Stimulated activated CD4-positive, alpha-beta T cell treated with anti-CD3 and anti-CD28 coated beads, Interleukin-1b, Interleukin-23, amount 100 ng/mL, for 4 hours (primary cell): Measurements from ENCODE around the gene KRT5.
"Not testable (repeated sequence)": the region's sequence is repeated elsewhere in the genome, so short reads cannot be mapped to it uniquely, and the experiment has no call there.

Experiments
- DNase-seq, 2 donors: peaks; one replicate each; pipeline ENCODE4 v3.0.0-alpha.2; 2020; ENCODE audit warnings: low read depth in 2 of 2

Gene KRT5

DNA sequence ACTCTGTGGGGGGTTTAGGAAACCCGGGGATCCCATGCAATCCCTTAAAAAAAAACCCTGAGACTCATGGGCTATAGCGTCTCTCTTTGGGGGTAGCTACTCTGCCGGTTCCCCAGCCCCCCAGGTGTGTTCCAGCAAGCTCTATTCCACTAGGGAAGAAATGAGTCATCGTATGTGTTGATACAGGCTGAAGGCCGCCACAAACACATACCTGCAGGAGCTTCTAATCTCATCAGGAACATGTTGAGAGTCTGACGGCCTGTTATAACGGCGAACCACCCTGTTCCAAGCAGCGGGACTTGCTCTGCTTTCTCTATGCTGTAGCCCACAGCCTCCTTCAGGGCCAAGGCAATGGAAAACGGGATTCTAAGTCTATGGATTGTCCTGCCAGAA, 977 bp upstream of the KRT5 start:
- DNase-seq: no peak

DNA sequence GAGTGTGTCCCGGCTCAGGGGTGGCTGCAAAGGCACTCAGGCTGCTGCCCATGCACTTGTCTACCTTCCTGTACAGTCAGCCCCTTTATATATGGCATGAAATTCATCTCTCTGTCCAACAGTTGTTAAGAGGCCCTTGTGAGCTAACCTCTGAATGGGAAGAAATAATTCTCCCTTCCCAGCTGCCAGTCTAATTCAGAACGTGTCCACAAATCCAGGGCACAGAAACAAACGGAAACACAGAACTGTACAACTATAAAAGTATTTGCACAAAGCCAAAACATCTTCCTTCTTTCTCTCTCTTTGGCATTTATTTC, 849 bp downstream of the KRT5 start:
- no peak for DNase-seq

DNA sequence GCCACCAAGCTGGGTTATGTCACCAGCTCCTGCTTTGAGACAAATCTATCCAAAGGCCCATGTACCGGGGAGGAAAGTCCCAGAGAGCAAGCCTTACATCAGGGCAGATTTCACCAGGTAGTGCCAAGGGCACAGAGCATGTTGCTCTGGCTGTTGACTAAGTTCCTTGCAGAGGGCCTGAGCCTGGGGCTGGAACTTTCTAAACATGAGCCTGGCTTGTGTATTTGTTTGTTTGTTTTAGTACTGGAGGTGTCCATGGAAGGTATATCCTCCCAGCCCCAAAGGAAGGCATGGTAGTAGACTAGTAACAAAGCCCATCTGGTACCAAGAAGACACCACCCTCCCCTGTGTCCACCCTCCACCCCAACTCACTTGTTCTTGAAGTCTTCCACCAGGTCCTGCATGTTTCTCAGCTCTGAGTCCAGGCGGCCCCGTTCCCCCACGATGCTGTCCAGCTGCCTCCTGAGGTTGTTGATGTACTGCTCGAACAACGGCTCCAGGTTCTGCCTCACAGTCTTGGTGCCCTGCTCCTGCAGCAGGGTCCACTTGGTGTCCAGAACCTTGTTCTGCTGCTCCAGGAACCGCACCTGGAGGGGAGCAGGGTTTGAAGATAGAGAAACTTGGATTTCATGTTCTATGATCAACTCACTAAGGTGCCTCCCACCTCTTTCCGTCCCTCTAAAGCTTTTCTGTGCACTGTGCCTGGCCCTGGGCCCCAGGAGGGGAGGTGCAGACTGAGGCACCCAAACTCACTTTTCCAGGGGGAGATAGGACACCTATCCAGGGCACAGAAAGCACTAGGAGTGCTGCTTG, 1.4 kb downstream of the KRT5 start:
- DNase-seq: no peak

DNA sequence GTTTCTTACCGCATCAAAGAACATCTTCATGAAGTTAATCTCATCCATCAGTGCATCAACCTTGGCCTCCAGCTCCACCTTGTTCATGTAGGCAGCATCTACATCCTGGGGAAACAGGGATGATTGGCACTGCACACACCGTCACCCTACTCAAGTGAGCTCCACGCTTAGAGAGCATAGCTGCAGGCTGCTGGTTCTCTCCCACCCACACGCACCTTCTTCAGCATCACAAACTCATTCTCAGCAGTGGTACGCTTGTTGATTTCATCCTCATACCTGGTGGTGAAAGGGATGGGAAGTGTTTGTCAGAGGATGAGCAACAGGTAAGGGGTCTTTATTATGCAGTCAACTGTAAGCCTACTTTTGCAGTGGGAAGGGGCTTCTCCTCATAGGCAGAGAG, 2.3 kb downstream of the KRT5 start:
- no peak for DNase-seq

DNA sequence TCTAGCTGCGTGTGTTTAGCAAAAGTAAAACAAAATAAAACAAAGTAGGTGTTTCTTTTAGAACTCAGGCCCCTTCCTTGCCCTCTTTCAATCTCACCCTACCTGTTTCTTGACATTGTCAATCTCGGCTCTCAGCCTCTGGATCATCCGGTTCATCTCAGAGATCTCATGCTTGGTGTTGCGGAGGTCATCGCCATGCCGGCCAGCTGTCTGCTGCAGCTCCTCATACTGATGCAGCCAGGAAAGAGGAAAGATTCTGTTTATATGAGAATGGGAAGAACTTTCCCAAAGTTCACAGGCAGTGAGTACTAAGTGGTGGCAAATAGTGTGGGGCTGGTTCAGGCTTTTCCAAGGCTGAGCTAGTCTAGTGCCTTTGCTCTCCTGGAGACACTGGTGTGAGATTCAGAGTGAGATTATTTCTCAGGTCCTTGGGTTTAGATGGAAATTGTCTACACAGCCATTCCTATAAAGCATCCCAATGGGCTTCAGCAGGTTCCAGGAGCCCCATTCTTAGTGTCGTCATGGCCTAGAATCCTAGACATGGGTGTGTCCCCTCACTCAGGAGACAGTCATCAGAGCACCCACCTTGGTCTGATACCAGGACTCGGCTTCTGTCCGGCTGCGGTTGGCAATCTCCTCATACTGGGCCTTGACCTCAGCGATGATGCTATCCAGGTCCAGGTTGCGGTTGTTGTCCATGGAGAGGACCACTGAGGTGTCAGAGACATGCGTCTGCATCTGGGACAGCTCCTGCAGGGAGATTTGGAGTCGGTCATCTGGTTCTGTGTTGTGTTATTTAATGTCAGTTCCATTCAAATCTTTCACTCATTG, 3.0 kb downstream of the KRT5 start:
- DNase-seq: no peak

DNA sequence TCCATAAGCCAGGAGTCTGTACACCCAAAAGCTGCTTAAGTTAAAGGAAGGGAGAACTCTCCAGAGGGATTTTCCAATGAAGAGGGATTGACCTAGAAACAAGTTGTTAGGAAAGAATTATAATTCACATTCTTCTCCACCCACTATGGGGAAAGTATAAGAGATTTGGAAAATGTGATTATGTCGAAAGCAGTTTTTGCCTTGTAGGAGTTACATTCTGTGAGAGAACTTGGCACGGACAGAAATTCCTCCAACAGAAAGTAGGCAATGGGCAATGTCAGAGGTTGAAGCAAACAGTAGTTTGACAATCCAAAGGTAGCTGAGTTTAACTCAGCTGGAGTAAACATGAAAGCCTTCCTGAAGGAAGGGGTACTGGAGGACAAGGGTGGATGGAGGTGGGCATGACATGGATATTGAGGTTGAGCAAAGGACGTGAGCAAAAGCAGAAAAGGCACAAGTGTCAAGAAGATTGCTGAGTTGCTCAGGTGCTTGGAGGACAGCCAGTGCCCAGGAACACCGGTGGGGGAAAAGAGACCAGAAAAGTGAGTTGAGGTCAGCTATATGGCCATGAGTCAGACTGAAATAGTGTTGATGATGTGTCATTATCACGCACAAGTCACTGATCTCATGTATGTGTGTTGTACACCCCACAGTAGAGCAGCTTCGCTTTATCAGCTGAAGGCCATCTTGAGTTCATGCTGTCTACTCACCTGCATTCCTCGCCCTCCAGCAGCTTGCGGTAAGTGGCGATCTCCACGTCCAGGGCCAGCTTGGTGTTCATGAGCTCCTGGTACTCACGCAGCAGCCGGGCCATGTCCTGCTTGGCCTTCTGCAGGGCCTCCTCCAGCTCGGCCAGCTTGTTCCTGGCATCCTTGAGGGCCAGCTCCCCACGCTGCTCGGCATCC, 4.0 kb downstream of the KRT5 start:
- DNase-seq: no peak

DNA sequence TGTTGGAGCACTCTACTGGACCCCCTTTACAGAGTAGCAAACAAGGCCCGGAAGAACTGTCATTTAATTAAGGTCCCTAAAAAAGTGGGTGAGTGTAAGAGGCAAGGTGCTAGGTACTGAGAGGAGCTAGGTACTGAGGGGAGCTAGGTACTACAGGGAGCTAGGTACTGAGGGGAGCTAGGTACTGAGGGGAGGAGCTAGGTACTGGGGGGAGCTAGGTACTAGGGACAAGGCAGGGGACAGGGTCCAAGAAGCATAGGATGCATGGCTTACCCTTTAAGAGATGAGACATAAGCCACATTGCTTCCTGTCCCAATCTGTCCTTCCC, 4.9 kb downstream of the KRT5 start:
- no peak for DNase-seq

DNA sequence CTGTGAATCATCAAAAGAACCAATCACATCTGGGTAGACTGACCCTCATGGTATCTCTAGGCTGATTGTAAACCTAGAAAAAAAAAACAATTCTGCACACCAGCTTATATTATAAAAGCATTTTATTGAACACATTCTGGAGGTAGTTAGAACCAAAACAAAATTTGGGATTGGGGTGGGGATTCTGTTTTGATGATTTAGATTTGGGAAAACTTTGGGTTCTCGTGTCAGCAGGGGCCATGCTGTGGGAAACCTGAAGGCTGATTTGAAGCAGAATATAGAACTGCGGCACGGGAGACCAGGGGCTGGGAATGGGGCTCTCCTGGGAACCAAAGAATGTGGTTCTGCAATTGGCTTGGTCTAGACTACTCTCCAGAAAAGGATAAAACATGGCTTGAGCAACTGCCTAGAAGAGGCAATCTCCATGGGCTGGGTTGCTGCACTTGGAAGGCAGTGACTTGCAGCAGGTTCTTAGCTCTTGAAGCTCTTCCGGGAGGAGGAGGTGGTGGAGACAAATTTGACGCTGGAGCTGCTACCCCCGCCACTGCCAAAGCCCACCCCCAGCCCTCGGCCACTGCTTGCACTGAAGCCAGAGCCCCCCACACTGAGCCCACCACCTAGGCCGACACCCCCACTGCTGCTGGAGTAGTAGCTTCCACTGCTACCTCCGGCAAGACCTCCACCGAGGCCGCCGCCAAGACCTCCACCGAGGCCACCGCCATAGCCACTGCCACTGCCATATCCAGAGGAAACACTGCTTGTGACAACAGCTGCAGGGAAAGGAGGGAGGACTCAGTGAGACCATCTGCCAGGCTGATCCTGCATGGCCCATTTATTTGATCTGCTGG, 5.5 kb downstream of the KRT5 start:
- DNase-seq: no peak

DNA sequence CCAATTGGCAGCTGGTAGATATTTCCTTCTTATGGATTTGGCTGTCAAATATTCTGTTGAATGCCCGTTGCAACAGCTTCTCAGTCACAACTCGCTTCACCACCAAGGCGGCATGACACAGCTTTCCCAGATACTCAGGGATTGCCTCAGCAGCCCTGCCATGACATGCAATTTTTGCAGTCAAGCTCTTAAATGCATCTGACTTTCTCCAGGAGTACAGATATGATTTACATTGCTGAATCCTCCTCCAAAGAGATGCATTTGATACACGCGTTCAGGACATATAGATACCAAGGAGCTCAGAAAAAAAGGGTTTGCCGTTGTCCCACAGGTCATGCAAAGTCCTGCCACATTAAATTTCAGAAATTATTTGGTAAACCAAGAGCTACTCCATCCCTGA, 6.5 kb downstream of the KRT5 start:
- DNase-seq: no peak

DNA sequence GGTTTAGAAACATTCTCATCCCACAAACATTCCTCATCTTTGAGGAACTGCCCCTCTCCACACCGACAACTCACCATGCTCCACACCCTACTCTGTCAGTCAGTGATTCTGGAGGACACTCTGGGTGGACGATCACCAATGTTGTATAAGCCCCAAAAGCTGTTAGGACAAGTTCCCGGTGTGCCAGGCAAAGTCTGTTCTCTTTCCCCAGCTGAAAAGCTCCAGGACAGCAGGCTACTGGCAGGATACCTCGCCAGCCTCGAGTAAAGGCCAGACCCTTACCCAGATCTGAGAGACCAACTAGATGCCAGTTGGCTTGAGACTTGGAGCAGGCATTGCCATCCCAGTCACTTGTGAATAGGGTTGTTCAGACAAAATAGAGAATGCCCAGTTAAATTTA, 12.0 kb downstream of the KRT5 start:
- DNase-seq: no peak

DNA sequence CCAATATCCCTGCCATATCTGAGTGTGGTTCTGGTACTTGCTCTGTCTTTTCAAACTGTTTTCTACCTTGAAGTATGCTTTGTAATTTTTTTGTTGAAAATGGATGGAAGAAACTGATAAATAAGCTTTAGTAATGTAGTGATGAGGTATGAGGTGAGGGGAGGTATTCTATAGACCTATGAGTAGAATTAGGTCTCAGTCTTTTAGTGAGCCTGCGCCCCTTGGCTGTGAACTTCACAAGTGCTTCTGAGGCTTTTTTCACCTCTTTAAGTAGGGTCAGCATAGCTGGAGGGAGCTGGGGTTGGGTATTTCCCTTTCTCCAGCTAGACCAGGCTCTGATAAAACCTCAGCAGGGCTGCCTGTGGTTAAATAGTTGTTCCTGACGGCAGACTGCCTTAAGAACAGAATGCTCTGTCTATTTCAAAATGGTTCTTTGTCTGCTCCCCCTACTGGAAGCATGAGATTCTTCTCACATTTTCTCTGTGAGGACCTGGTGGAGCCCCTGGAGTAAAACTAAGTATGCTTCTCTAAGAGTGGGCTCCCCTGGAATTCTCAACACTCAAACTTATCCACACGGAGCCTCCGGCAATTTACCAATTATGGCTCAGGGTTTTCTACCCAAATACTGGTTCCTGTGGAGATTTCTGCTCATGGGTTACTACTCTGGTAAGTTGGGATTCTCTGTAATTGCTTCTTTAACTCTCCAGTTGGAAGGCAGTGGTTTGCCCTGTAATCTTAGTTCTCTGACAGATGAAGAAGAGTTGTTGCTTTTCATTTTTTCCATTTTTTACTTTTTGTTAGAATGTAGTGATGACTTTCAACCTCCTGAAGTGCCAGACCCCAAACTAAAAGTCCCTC, 13.1 kb downstream of the KRT5 start:
- no peak for DNase-seq

DNA sequence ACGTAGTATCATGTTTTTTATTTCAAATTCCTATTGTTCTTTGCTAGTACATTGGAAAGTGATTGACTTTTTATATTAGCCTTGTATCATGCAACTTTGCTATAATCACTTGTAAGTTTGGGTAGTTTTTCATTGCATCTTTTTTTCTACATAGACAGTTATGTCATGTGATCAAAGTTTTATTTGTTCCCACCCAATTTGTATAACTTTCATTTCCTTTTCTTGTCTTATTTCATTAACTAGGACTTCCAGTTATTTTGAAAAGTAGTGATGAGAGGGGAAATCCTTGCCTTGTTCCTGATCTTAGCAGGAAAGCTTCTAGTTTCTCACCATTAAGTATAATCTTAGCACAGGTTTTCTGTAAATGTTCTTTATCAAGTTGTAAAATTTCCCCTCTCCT, 17.3 kb downstream of the KRT5 start:
- DNase-seq: no peak

DNA sequence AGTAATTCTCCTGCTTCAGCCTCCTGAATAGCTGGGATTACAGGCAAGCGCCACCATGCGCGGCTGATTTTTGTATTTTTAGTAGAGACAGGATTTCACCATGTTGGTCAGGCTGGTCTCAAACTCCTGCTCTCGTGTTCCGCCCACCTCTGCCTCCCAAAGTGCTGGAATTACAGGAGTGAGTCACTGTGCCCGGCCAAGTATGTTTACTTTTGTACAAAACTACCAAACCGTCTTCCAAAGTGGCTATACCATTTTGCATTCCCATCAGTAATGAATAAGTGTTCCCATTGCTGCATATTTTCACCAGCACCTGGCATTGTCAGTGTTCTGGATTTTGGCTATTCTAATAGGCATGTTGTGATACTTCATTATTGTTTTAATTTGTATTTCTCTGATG, 18.7 kb downstream of the KRT5 start:
- DNase-seq: no peak

DNA sequence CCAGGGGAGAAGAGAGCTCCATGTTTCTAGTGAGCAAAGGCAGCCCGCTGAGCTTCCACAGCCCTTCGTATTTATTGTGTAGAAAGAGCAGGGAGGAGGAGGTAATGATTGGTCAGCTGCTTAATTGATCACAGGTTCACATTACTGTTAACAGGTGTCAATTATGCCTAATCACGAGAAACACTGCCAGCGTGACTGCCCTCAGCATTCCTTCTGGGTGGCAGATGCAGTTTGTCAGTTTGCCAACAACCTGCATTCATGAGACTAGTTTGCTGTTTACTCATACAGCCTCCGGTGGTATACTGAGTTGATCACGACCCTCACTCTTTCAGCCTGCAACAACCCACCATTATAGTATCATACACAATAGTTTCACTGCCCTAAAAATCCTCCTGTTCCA, 19.6 kb downstream of the KRT5 start:
- not testable (repeated sequence) for DNase-seq

DNA sequence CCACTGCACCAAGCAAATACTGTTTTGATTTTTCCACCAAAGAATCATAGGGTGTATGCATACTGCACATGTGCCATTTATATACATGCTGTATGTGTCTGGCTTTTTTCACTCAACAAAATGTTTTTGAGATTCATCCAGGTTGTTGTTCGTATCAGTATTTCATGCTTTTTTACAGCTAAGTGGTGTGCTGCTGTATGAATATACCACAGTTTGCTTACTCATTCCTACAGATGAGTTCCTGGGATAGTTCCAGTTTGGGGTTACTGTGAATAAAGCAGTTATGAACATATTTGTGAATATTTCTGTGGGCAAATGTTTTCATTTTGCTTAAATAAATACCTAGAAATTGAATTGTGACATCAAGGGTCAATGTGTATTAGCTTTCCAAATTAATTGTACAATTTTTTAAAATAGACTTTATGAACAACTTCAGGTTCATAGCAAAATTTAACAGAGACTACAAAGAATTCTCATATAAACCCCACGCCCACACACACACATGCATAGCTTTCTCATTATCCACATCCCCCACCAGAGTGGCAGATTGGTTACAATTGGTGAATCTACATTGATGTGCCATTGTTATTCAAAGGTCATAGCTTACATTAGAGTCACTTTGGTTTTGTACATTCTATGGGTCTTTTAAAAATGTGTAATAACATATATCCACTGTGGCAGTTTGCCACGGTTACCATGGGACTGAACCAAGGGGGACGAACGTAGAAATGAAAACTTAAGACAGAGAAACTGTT, 20.2 kb downstream of the KRT5 start:
- DNase-seq: no peak

DNA sequence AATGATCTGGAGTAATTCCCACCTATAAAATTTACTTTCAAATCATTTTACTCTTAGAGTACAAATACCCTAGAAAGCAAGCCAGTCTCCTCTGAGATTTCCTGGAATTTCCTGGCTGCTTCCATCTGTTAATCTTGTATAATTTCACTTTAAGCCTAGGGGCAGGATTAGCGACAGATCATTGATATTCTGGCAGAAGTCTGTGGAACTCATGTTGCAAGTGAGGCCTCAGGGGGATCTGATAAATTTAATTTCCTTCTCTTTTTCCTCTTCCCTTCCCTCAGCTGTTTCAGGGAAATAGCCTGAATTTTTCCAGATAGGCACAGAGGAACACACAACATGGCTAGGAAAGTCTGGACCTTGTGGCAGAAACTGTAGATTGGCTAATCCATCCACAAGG, 21.2 kb downstream of the KRT5 start:
- DNase-seq: no peak

DNA sequence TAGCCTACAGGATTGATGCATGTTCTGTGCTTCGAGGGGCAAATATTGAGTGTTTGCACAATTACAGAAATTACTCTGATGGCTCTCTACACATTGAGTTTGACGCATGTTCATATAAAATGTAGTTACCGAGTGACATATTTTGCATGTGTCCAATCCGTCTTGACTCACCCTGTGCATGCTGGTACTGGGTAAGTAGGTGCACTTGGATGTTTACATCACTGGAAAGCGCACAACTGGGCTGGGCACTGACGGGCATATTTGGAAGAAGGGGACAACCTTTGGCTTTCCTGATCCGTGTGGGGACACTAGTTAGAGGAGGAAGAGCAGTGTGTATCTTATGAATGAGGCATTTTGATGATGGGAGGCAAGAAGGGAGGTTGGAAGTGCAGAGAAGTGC, 22.2 kb downstream of the KRT5 start:
- DNase-seq: no peak

DNA sequence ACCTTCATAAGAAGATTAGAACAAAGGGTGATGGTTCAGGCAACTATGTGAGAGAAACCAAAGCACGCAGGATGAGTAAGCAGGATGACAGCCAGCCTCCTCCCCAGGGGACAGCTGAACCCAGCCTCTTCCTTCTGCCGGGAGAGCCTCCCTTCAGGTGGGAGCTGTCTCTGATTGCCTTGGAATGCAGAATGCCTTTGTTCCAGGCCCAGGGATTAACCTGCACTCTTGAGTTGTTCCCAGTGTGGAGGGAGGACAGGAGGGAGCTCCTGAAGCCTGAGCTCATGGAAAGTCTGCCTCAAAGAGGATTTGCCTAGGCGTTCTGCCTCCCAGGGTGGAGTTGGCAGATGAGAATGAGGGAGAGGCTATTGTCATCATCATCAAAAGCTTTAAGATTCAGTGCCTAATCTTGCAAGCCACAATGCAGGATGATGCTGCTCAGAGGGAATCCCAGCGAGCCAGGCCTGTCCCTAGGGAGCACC, 23.6 kb downstream of the KRT5 start:
- no peak for DNase-seq

DNA sequence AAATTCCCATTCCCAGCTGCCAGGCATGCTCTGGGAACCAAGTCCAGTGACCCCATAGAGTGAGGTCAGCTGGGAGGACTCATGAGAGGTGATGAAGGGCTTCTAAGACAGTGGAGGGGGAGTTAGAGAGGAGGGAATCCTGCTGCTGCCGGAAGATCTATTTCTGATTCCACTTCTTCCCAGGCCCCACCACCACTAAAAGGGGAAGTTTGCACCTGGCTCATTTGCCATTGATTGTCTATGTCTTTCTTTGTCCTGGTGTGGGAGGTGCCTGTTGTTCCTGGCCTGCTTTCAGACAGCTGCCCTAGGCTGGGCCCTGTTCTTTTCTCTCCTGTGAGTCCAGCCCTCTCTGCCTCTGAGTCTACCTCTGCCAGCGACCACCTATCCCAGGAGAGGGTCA, 24.1 kb downstream of the KRT5 start:
- no peak for DNase-seq

DNA sequence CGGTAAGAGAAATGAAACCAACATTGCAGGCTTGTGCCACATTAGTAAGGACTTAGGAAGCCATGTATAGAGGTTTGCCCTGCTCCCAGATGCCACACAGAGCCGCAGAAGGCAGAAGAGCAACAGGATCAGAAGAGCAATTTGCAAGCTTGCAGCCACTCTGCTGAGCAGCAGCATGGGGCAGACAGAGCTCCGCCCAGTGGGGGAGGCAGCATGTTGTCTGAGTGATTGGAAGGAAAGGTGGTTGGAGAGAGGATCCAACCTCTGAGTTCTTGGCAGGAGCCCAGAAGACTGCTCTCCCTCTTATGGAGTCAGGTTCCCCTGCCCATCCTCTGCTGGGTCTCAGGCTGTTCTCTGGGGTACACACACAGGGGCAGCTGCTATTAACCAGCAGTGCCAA, 24.8 kb downstream of the KRT5 start:
- DNase-seq: no peak
